Hepatocyte (in vitro differentiated cells): Measurements from ENCODE around the gene RPH3AL.

ENCODE experiments used
- EZH2phosphoT487 ChIP-seq: fragments of 200-600 bp; sonication (generic); IDR thresholded peaks from one replicate; pipeline ENCODE4 v1.6.1; 2018; ENCODE audit warnings: antibody characterized with exemption, mild to moderate bottlenecking, low read depth, moderate library complexity; ENCODE audit not compliant: unreplicated experiment, severe bottlenecking
- TF ChIP-seq, protein P1 (sequence below): fragments of 200-600 bp; sonication (generic); IDR thresholded peaks from 2 replicates; pipeline ENCODE4 v1.5.1; 2016; ENCODE audit warnings: antibody characterized with exemption, mild to moderate bottlenecking; ENCODE audit not compliant: poor library complexity

GRCh38 chr17:265718-266117 is 86.9 kb downstream of the RPH3AL start:
- TF ChIP-seq, protein P1, sequence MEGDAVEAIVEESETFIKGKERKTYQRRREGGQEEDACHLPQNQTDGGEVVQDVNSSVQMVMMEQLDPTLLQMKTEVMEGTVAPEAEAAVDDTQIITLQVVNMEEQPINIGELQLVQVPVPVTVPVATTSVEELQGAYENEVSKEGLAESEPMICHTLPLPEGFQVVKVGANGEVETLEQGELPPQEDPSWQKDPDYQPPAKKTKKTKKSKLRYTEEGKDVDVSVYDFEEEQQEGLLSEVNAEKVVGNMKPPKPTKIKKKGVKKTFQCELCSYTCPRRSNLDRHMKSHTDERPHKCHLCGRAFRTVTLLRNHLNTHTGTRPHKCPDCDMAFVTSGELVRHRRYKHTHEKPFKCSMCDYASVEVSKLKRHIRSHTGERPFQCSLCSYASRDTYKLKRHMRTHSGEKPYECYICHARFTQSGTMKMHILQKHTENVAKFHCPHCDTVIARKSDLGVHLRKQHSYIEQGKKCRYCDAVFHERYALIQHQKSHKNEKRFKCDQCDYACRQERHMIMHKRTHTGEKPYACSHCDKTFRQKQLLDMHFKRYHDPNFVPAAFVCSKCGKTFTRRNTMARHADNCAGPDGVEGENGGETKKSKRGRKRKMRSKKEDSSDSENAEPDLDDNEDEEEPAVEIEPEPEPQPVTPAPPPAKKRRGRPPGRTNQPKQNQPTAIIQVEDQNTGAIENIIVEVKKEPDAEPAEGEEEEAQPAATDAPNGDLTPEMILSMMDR: no peak
- no peak for TF ChIP-seq EZH2phosphoT487
